T-cell (primary cell): ENCODE measurements around the gene ADAM12. TPM values are rescaled to one million over a fixed set of nuclear protein-coding genes. Genes with fewer than 3 reads are reported as not detected.

ENCODE experiments used
- ATAC-seq, 4 experiments: fragments of 200-7000 bp in 3 of 4; fragments of 150-1000 bp in 1 of 4; cut with Tn5 transposase; replicated peaks in 1 of 4; 1 replicate in 3 of 4; 2 replicates in 1 of 4; pipeline ENCODE4 v1.10.0; 2021; ENCODE audit warnings: moderate library complexity in 3 of 4, mild to moderate bottlenecking in 2 of 4, moderate number of reproducible peaks in 1 of 4
- CTCF ChIA-PET, 2 donors: fragments of 300-600 bp; sonication (Branson Sonifier 250); formaldehyde crosslinking; loops; one replicate each; lab custom pipeline; 2022; ENCODE audit warnings: antibody characterized with exemption in 2 of 2; lab: Charles Lee
- POLR2A ChIA-PET, 2 donors: fragments of 300-600 bp; sonication (Branson Sonifier 250); formaldehyde crosslinking; loops; one replicate each; lab custom pipeline; 2022; ENCODE audit warnings: antibody characterized with exemption in 2 of 2; lab: Charles Lee
- DNase-seq, 35 experiments: peaks; one replicate each; pipeline versions ENCODE4 v3.0.0 to v3.0.0-alpha.2; 2013 to 2023
- H3K27ac ChIP-seq: one replicate; pipeline ENCODE4 v1.5.1; 2013; ENCODE audit warnings: low read length
- H3K27me3 ChIP-seq, 2 experiments: replicated peaks in 1 of 2; 1 replicate in 1 of 2; 2 replicates in 1 of 2; pipeline versions ENCODE4 v1.6.1 to v1.7.0; 2013; ENCODE audit warnings: low read length in 1 of 2, mixed read lengths in 1 of 2; ENCODE audit not compliant: control insufficient read depth in 2 of 2, insufficient read depth in 2 of 2; ENCODE audit errors: extremely low read depth in 1 of 2
- H3K36me3 ChIP-seq, 2 donors: 1 replicate in 1 of 2; 2 replicates in 1 of 2; pipeline versions ENCODE4 v1.6.1 to v1.7.0; 2013; ENCODE audit warnings: low read length in 1 of 2; ENCODE audit not compliant: control insufficient read depth in 2 of 2, insufficient read depth in 1 of 2; ENCODE audit errors: extremely low read depth in 1 of 2
- H3K4me1 ChIP-seq, 2 experiments: 1 replicate in 1 of 2; 2 replicates in 1 of 2; pipeline versions ENCODE4 v1.6.1 to v1.7.0; 2013; ENCODE audit warnings: low read length in 2 of 2, mixed read lengths in 1 of 2; ENCODE audit not compliant: insufficient read depth in 2 of 2, control insufficient read depth in 1 of 2; ENCODE audit errors: extremely low read depth in 1 of 2
- H3K4me3 ChIP-seq, 2 donors: 1 replicate in 1 of 2; 2 replicates in 1 of 2; pipeline versions ENCODE4 v1.5.1 to v1.7.0; 2013; ENCODE audit warnings: mild to moderate bottlenecking in 2 of 2, low read length in 1 of 2, moderate library complexity in 1 of 2; ENCODE audit not compliant: control insufficient read depth in 1 of 2; ENCODE audit errors: extremely low read depth in 1 of 2
- H3K9me3 ChIP-seq: 2 replicates; pipeline ENCODE4 v1.7.0; 2013
- H3K27ac Mint-ChIP-seq, 2 donors: one replicate each; pipeline ENCODE4 v1.8.0; 2020 to 2021; ENCODE audit warnings: mild to moderate bottlenecking in 2 of 2, mixed read lengths in 2 of 2
- H3K27me3 Mint-ChIP-seq, 2 donors: one replicate each; pipeline ENCODE4 v1.8.0; 2021 to 2022; ENCODE audit warnings: mixed read lengths in 2 of 2
- H3K36me3 Mint-ChIP-seq: one replicate; pipeline ENCODE4 v1.8.0; 2021; ENCODE audit warnings: mixed read lengths
- H3K4me1 Mint-ChIP-seq, 3 donors: one replicate each; pipeline ENCODE4 v1.8.0; 2020 to 2022; ENCODE audit warnings: mixed read lengths in 3 of 3, mild to moderate bottlenecking in 1 of 3
- H3K4me3 Mint-ChIP-seq, 3 donors: one replicate each; pipeline ENCODE4 v1.8.0; 2020 to 2022; ENCODE audit warnings: mild to moderate bottlenecking in 3 of 3, mixed read lengths in 3 of 3, moderate library complexity in 3 of 3
- H3K9me3 Mint-ChIP-seq, 3 donors: one replicate each; pipeline ENCODE4 v1.8.0; 2020 to 2022; ENCODE audit warnings: mixed read lengths in 3 of 3
- WGBS: methylation state at CpG from one replicate; pipeline ENCODE4 v1.1.5; 2013; ENCODE audit warnings: missing lambda C conversion rate; ENCODE audit not compliant: insufficient coverage; 5-methylcytosine and 5-hydroxymethylcytosine counted together
- total RNA-seq, 35 experiments: library from RNA in 6 of 35; stranded (reverse) in 6 of 35; fragments of 120-200 nt in 1 of 35; gene quantifications; one replicate each; pipeline versions ENCODE4 v1.2.1 to v1.2.4 and lab custom pipeline; 2013 to 2026

The ADAM12 gene
- total RNA-seq, 5 donors from 2014 or later (not counting 1 experiment from before 2014, with no cell fraction given) = 0.35 to 5.7 (median 1.2) TPM

DNA sequence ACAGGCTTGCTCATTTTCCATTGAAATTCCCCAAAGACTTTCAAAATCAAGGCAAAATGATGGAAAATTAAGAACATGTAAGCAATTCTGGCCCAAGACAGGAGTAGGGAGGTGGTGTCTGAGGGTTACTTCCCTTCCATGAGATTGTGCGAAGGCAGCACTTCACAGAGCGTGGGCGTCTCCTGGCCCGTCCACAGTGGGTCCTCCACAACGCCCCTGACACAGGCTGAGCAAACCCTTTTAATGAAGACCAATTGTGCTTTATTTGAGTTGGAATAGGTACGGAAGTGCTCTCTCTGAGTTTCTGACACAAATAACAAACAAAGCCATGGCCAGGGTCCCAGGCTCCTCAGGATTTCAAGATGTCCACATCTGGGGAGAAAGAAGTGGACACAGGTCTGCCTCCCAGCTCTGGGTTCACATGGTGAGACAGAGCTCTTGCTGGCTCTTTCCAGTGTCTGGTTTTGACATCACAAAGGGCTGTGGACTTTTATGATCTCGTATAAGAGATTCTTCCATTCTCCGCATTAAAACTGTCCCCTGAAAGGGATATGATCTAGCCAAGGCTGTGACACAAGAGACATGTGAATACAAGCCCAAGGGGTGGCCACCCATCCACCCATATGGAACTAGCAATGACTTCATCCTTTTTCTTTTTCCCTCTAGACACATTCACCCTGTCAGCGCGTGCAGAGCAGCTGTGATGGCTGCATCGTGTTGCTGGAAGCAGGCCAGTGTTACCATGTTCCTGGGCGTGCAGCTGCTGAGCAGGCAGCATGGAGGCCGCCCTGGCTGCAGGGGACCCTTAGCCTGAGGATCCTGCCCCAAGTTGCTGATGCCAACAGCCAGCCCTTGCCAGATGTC lies 145.6 kb downstream of the ADAM12 start:
- Histone ChIP-seq H3K4me1 (no peaks in the 10 kb centered on the region), H3K27ac (no peak overlapping the region), H3K36me3 (no peaks in the 10 kb centered on the region), H3K27me3 (peaks cover 0 to 7% of the 10 kb centered on the region in 2 experiments), H3K9me3 (no peaks in the 10 kb centered on the region), H3K4me3 (no peak overlapping the region)
- Mint-ChIP-seq H3K27ac (no peak overlapping the region), H3K27me3 (peaks cover 0 to 8% of the 10 kb centered on the region in 2 donors), H3K36me3 (no peaks in the 10 kb centered on the region), H3K4me3 (no peak overlapping the region), H3K4me1 (no peaks in the 10 kb centered on the region), H3K9me3 (peaks cover 0 to 2% (median under 1%) of the 10 kb centered on the region in 3 donors)
- ChIA-PET POLR2A (interaction anchor here in 1 of 2 donors (0.6 kb wide), 1 partner anchor 7 kb away, joined by 9 read pairs; no protein-coding TSS in a partner anchor), CTCF (no interaction called here)
- no peak for ATAC-seq
- DNase-seq = no peak
- 87% methylated on average over 11 of the region's 13 CpGs for WGBS

DNA sequence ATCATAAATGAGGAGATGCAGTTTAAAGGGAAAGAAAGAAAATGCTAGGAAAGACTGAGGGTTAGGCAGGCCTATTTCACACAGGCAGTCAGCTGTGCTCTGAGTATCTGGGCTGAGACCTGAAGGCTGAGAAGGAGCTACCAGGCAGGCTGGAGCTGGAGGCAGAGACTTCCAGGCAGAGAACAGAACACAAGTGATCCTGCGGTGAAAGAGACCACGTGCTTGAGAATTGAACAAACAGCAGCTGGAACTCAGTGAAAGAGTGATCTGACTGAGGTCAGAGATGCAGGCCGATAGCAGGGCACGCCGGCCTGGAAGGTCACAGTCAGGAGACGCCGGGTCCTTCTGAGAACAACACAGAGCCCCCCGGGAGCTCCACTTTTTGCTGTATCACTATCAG lies 147.8 kb downstream of the ADAM12 start:
- Histone ChIP-seq H3K9me3 (no peaks in the 10 kb centered on the region), H3K27me3 (peaks cover 0 to 7% of the 10 kb centered on the region in 2 experiments), H3K27ac (no peak overlapping the region), H3K4me1 (peaks cover 0 to 3% of the 10 kb centered on the region in 2 experiments), H3K4me3 (no peak overlapping the region), H3K36me3 (no peaks in the 10 kb centered on the region)
- no peaks in the 10 kb centered on the region for H3K4me1 Mint-ChIP-seq
- ChIA-PET POLR2A (no interaction called here), CTCF (no interaction called here)
- peaks cover 0 to 8% of the 10 kb centered on the region in 2 donors for H3K27me3 Mint-ChIP-seq
- DNase-seq (no peak), ATAC-seq (no peak)
- H3K4me3 Mint-ChIP-seq = no peak overlapping the region
- no peaks in the 10 kb centered on the region for H3K36me3 Mint-ChIP-seq
- WGBS = 93% methylated on average over 8 of the region's 8 CpGs
- no peak overlapping the region for H3K27ac Mint-ChIP-seq
- H3K9me3 Mint-ChIP-seq = peaks cover 3 to 7% (median 5%) of the 10 kb centered on the region in 3 donors

DNA sequence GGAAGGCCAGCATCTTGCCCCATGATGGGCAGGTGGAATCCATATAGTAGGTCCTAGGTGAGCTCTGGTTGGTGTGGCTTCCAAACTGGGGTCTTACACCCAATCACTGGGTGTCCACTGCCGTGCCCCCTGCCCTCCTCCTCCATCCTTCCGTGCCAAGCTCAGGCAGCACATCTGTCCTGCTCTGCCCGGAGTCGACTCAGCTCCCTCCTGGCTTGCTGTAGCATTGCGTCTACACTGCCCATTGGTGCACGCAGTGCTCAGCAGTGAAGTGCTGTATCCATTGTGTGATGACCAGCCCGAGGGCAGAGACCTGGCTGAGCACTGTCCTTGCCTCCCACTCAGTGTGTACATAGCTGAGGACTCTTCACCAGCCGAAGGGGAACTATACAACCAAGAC lies 148.4 kb downstream of the ADAM12 start:
- peaks cover 0 to 8% of the 10 kb centered on the region in 2 donors for H3K27me3 Mint-ChIP-seq
- ChIA-PET POLR2A (no interaction called here), CTCF (no interaction called here)
- Histone ChIP-seq H3K36me3 (no peaks in the 10 kb centered on the region), H3K27ac (no peak overlapping the region), H3K4me3 (no peak overlapping the region), H3K27me3 (peaks cover 0 to 7% of the 10 kb centered on the region in 2 experiments), H3K9me3 (no peaks in the 10 kb centered on the region), H3K4me1 (peaks cover 0 to 3% of the 10 kb centered on the region in 2 experiments)
- no peaks in the 10 kb centered on the region for H3K4me1 Mint-ChIP-seq
- H3K4me3 Mint-ChIP-seq = no peak overlapping the region
- ATAC-seq = no peak
- H3K36me3 Mint-ChIP-seq = no peaks in the 10 kb centered on the region
- peaks cover 3 to 7% (median 5%) of the 10 kb centered on the region in 3 donors for H3K9me3 Mint-ChIP-seq
- WGBS = 79% methylated on average over 8 of the region's 8 CpGs
- no peak overlapping the region for H3K27ac Mint-ChIP-seq
- DNase-seq = no peak

DNA sequence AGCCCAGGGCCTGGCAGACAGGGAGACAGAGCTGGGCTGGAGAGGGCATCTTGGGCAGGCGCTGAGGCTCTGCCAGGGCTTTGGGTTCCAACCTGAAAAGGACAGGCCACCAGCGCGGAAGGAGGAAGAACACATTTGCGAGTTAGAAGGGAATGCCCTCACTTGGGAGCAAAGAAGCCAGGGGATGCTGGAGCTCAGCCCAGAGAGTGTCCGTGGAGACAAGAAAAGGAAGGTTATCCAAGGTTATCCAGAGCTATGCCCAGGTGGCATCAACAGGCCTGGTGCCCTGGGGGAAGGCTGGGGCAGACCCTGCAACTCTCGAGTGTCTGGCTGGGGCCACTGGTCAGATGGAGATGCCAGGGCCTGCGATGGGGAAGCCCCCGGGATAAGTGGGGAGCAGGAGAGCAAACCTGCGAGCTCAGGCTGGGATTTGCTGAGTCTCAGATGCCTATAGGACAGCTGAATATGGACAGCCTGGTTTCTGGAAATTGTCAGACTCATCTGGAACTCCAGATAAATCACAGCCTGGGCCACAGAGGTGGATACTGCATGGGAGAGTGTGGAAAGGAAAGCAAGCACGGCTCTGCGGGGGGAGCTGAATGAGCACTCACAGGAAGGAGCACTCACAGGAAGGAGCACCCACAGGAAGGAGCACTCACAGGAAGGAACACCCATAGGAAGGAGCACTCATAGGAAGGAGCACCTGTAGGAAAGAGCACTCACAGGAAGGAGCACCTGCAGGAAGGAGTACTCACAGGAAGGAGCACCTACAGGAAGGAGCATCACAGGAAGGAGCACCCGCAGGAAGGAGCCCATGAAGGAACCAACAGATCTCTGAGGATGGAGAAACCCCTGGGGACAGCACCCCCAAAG lies 152.1 kb downstream of the ADAM12 start:
- WGBS = 88% methylated on average over 12 of the region's 12 CpGs
- H3K4me3 Mint-ChIP-seq = no peak overlapping the region
- ATAC-seq (no peak), DNase-seq (no peak)
- Histone ChIP-seq H3K36me3 (no peaks in the 10 kb centered on the region), H3K9me3 (no peaks in the 10 kb centered on the region), H3K27me3 (peaks cover 0 to 5% of the 10 kb centered on the region in 2 experiments), H3K4me1 (peaks cover 0 to 3% of the 10 kb centered on the region in 2 experiments), H3K4me3 (no peak overlapping the region), H3K27ac (no peak overlapping the region)
- H3K9me3 Mint-ChIP-seq = peaks cover 7 to 11% (median 7%) of the 10 kb centered on the region in 3 donors
- ChIA-PET CTCF (no interaction called here), POLR2A (no interaction called here)
- H3K4me1 Mint-ChIP-seq = no peaks in the 10 kb centered on the region
- peaks cover 1 to 21% of the 10 kb centered on the region in 2 donors for H3K27me3 Mint-ChIP-seq
- H3K27ac Mint-ChIP-seq = peak overlapping the region in 1 of 2 donors; percentile 16
- H3K36me3 Mint-ChIP-seq = no peaks in the 10 kb centered on the region

DNA sequence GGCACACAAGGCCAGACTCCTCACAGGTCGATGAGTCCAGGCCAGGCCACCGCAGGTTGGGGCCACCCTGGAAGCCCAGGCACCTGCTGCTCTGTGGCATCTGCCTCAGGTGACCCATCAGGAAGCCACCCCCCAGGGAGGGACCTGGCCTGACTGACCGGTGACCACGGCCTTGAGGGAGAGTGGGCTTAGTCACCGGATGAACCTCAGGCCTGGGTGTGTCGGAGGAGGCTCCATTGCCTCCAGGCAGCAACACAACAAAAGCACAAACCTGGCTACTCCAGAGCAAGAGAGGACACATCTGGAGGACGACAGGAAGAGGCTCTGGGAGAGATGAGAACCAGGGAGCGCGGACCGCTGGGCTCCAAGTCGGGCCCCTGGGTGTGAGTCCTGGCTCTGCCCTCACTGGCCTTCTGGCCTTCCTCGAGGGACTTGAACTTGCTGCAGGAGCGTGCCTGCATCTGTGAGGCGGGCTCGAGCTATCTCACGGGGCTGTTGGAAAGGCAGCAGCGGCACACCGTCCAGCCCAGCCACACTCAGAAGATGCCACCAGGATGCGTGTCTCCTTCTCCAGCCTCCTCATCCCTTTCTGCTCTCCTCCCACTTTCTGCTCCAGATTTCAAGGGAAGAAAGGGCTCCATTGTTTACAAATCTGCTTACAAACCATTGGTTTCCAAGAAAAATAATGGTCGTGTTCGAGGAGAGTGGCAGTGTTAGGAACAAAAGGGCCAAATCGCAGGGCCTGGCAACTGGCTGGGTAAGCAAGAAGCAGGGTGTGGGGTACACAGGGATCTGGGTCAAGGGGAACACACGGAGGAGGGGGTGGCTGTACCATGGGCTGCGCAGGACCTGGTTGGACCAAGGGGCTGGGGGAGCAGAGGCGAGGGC lies 152.9 kb downstream of the ADAM12 start:
- DNase-seq = no peak
- no peak overlapping the region for H3K4me3 ChIP-seq
- Mint-ChIP-seq H3K27me3 (peaks cover 1 to 20% of the 10 kb centered on the region in 2 donors), H3K4me3 (no peak overlapping the region), H3K27ac (no peak overlapping the region), H3K36me3 (no peaks in the 10 kb centered on the region), H3K4me1 (no peaks in the 10 kb centered on the region), H3K9me3 (peaks cover 7 to 11% (median 7%) of the 10 kb centered on the region in 3 donors)
- H3K27me3 ChIP-seq = peaks cover 0 to 5% of the 10 kb centered on the region in 2 experiments
- WGBS = 91% methylated on average over 22 of the region's 25 CpGs
- ChIA-PET POLR2A (no interaction called here), CTCF (no interaction called here)
- no peak overlapping the region for H3K27ac ChIP-seq
- H3K36me3 ChIP-seq = no peaks in the 10 kb centered on the region
- no peaks in the 10 kb centered on the region for H3K9me3 ChIP-seq
- ATAC-seq = no peak
- peaks cover 0 to 3% of the 10 kb centered on the region in 2 experiments for H3K4me1 ChIP-seq
